Liver (tissue), 9 donors: Measurements from ENCODE around the gene KRT37. TPM values are rescaled to one million over a fixed set of nuclear protein-coding genes. Genes with fewer than 3 reads are reported as not detected.

Experiments
- DNase-seq: peaks from one replicate; pipeline ENCODE4 v3.0.0-alpha.2; 2017; ENCODE audit warnings: low spot score
- H3K27ac ChIP-seq, 2 donors: one replicate each; pipeline ENCODE4 v1.7.0; 2013; ENCODE audit warnings: inconsistent platforms in 2 of 2, low read length in 2 of 2, control low read depth in 1 of 2, low read depth in 1 of 2, mild to moderate bottlenecking in 1 of 2
- H3K27me3 ChIP-seq, 4 donors: one replicate each; pipeline versions ENCODE4 v1.6.1 to v1.7.0; 2013; ENCODE audit warnings: low read length in 3 of 4, inconsistent platforms in 1 of 4, mild to moderate bottlenecking in 1 of 4, moderate library complexity in 1 of 4; ENCODE audit not compliant: control insufficient read depth in 4 of 4, insufficient read depth in 4 of 4
- H3K36me3 ChIP-seq, 4 donors: one replicate each; pipeline versions ENCODE4 v1.6.1 to v1.7.0; 2013; ENCODE audit warnings: low read length in 3 of 4, mild to moderate bottlenecking in 3 of 4, low read depth in 1 of 4, moderate library complexity in 1 of 4; ENCODE audit not compliant: control insufficient read depth in 4 of 4, insufficient read depth in 3 of 4
- H3K4me1 ChIP-seq, 4 donors: one replicate each; pipeline versions ENCODE4 v1.6.1 to v1.7.0; 2013; ENCODE audit warnings: low read length in 3 of 4, mild to moderate bottlenecking in 3 of 4, moderate library complexity in 1 of 4; ENCODE audit not compliant: control insufficient read depth in 4 of 4, insufficient read depth in 4 of 4
- H3K4me3 ChIP-seq, 3 donors: one replicate each; pipeline versions ENCODE4 v1.6.1 to v1.7.0; 2013; ENCODE audit warnings: low read length in 3 of 3, control low read depth in 1 of 3, low read depth in 1 of 3, mild to moderate bottlenecking in 1 of 3
- H3K9ac ChIP-seq, 2 donors: one replicate each; pipeline ENCODE4 v1.7.0; 2013; ENCODE audit warnings: low read length in 2 of 2, mild to moderate bottlenecking in 2 of 2, moderate library complexity in 2 of 2, control low read depth in 1 of 2, low read depth in 1 of 2
- H3K9me3 ChIP-seq, 4 donors: one replicate each; pipeline versions ENCODE4 v1.6.1 to v1.7.0; 2013; ENCODE audit warnings: low read length in 3 of 4; ENCODE audit not compliant: control insufficient read depth in 4 of 4
- ATF3 ChIP-seq: IDR thresholded peaks from 2 replicates; pipeline ENCODE4 v1.6.1; 2016; ENCODE audit warnings: antibody characterized with exemption
- CTCF ChIP-seq: fragments of 150-350 bp; IDR thresholded peaks from 2 replicates; pipeline ENCODE4 v1.5.1; 2017; ENCODE audit warnings: improper control_type of control experiment, low read depth, low read length; ENCODE audit not compliant: missing input control
- EGR1 ChIP-seq, 2 donors: IDR thresholded peaks; 2 replicates each; pipeline ENCODE4 v1.6.1; 2016 to 2018; ENCODE audit warnings: antibody characterized with exemption in 2 of 2, low read depth in 2 of 2
- FOXA2 ChIP-seq: IDR thresholded peaks from 2 replicates; pipeline ENCODE4 v1.6.1; 2016; ENCODE audit warnings: antibody characterized with exemption
- GABPA ChIP-seq, 2 donors: IDR thresholded peaks in 1 of 2; conservative IDR thresholded peaks in 1 of 2; 2 replicates each; pipeline ENCODE4 v1.6.1; 2016; ENCODE audit warnings: antibody characterized with exemption in 2 of 2, mild to moderate bottlenecking in 1 of 2, moderate library complexity in 1 of 2
- HNF4A ChIP-seq, 2 donors: conservative IDR thresholded peaks; 2 replicates each; pipeline ENCODE4 v1.6.1; 2016; ENCODE audit warnings: antibody characterized with exemption in 2 of 2, mild to moderate bottlenecking in 2 of 2
- HNF4G ChIP-seq: IDR thresholded peaks from 2 replicates; pipeline ENCODE4 v1.6.1; 2016; ENCODE audit warnings: antibody characterized with exemption
- JUND ChIP-seq, 2 donors: IDR thresholded peaks; 2 replicates each; pipeline ENCODE4 v1.6.1; 2016; ENCODE audit warnings: antibody characterized with exemption in 2 of 2
- MAX ChIP-seq: IDR thresholded peaks from 2 replicates; pipeline ENCODE4 v1.6.1; 2016; ENCODE audit warnings: antibody characterized with exemption
- NR2F2 ChIP-seq: IDR thresholded peaks from 2 replicates; pipeline ENCODE4 v1.6.1; 2016; ENCODE audit warnings: antibody characterized with exemption
- RAD21 ChIP-seq, 2 donors: IDR thresholded peaks; 2 replicates each; pipeline ENCODE4 v1.6.1; 2016; ENCODE audit warnings: antibody characterized with exemption in 2 of 2, mild to moderate bottlenecking in 2 of 2
- REST ChIP-seq: IDR thresholded peaks from 2 replicates; pipeline ENCODE4 v1.6.1; 2016; ENCODE audit warnings: antibody characterized with exemption, mild to moderate bottlenecking
- RXRA ChIP-seq, 2 donors: IDR thresholded peaks; 2 replicates each; pipeline ENCODE4 v1.6.1; 2017 to 2018; ENCODE audit warnings: antibody characterized with exemption in 2 of 2, mild to moderate bottlenecking in 1 of 2
- SP1 ChIP-seq: IDR thresholded peaks from 2 replicates; pipeline ENCODE4 v1.6.1; 2018; ENCODE audit warnings: antibody characterized with exemption, mild to moderate bottlenecking
- TAF1 ChIP-seq: conservative IDR thresholded peaks from 2 replicates; pipeline ENCODE4 v1.6.1; 2016; ENCODE audit warnings: antibody characterized with exemption, mild to moderate bottlenecking
- YY1 ChIP-seq: IDR thresholded peaks from 2 replicates; pipeline ENCODE4 v1.6.1; 2016; ENCODE audit warnings: antibody characterized with exemption, mild to moderate bottlenecking
- ZBTB33 ChIP-seq: IDR thresholded peaks from 2 replicates; pipeline ENCODE4 v1.6.1; 2016; ENCODE audit warnings: antibody characterized with exemption
- WGBS: extraction: QIAGEN DNeasy Blood & Tissue Kit; methylation state at CpG from one replicate; pipeline ENCODE4 v1.1.7; 2013; 5-methylcytosine and 5-hydroxymethylcytosine counted together
- polyA plus RNA-seq, 2 donors: library from polyadenylated mRNA; stranded (reverse) in 1 of 2; unstranded in 1 of 2; fragments of 200-250 nt in 1 of 2; fragments of >200 nt in 1 of 2; fragmentation: Nextera tagmentation in 1 of 2; extraction: Ambion mirVana in 1 of 2; gene quantifications; one replicate each; pipeline versions ENCODE4 v1.2.1 to v1.2.3, GENCODE V29; 2013 to 2015
- total RNA-seq, 2 donors: library from RNA; depleted of rRNA; stranded (reverse); fragments of >200 nt; gene quantifications; one replicate each; pipeline ENCODE4 v1.2.3, GENCODE V29; 2014
- donor health status: healthy.
- donor health status: healthy.
- donor health status: healthy.
- donor health status: healthy.
- donor health status: healthy.

Gene KRT37
- total and polyA plus RNA-seq, 4 donors, result not detected

- TF ChIP-seq EGR1 (IDR thresholded peaks at IDR 0.05; ENCODE audit: low read depth in 2 of 2) (no peak), NR2F2 (no peak), GABPA (IDR thresholded peaks at IDR 0.05 in 1 of 2, conservative IDR thresholded peaks at IDR 0.05 in 1 of 2) (no peak), HNF4A (conservative IDR thresholded peaks at IDR 0.05) (no peak), HNF4G (no peak), RAD21 (IDR thresholded peaks at IDR 0.05) (no peak), SP1 (no peak), MAX (no peak)
Observed at GRCh38 chr17:41437254-41437653, 12.9 kb upstream of the KRT37 start (continued).

GRCh38 chr17:41434415-41434814 lies 10.0 kb upstream of the KRT37 start:
- H3K36me3 ChIP-seq, result no peaks in the 10 kb centered on the region
- 69% methylated on average over 5 of the region's 5 CpGs for WGBS
- no peak overlapping the region for H3K9ac ChIP-seq
- no peak overlapping the region for H3K4me3 ChIP-seq
- H3K4me1 ChIP-seq, result no peaks in the 10 kb centered on the region
- DNase-seq, result no peak
- peaks cover 0 to 3% (median 0%) of the 10 kb centered on the region in 4 donors for H3K27me3 ChIP-seq
- H3K9me3 ChIP-seq, result no peaks in the 10 kb centered on the region
- TF ChIP-seq ZBTB33, result no peak
- TF ChIP-seq CTCF, result no peak
- no peak for TF ChIP-seq EGR1 (IDR thresholded peaks at IDR 0.05; ENCODE audit: low read depth in 2 of 2)
- no peak for TF ChIP-seq NR2F2
- TF ChIP-seq SP1, result no peak
- TF ChIP-seq TAF1, result no peak
- no peak for TF ChIP-seq JUND (IDR thresholded peaks at IDR 0.05)
- TF ChIP-seq YY1, result no peak
- no peak for TF ChIP-seq ATF3
- no peak for TF ChIP-seq REST
- no peak for TF ChIP-seq RXRA (IDR thresholded peaks at IDR 0.05)
- no peak for TF ChIP-seq HNF4G
- no peak for TF ChIP-seq RAD21 (IDR thresholded peaks at IDR 0.05)
- no peak for TF ChIP-seq FOXA2
- TF ChIP-seq GABPA (IDR thresholded peaks at IDR 0.05 in 1 of 2, conservative IDR thresholded peaks at IDR 0.05 in 1 of 2), result no peak
- H3K27ac ChIP-seq, result no peak overlapping the region
